ENCODE measurements around the gene DNAH14. TPM values are rescaled to one million over a fixed set of nuclear protein-coding genes. Genes with fewer than 3 reads are reported as not detected.

DNAH14 gene
- total and polyA plus RNA-seq, 2 of the 13 experiments (the other 11 are each of a cell fraction or from before 2014, with no cell fraction given): 4.5 to 27.5 TPM

GRCh38 chr1:225277445-225277844 is 348.0 kb downstream of the DNAH14 start (continued):
- TF ChIP-seq IRF9 (CRISPR knock-in tag; IDR thresholded peaks at IDR 0.05; ENCODE audit: borderline replicate concordance) (no peak), ZGPAT (CRISPR knock-in tag; IDR thresholded peaks at IDR 0.05) (no peak), MZF1 (CRISPR knock-in tag; IDR thresholded peaks at IDR 0.05; ENCODE audit: borderline replicate concordance) (no peak), ZNF724P (CRISPR knock-in tag; IDR thresholded peaks at IDR 0.05; ENCODE audit: borderline replicate concordance) (no peak), FOXM1 (CRISPR knock-in tag; IDR thresholded peaks at IDR 0.05) (no peak), ONECUT2 (CRISPR knock-in tag; IDR thresholded peaks at IDR 0.05) (no peak), ZNF224 (CRISPR knock-in tag; IDR thresholded peaks at IDR 0.05) (no peak)
- TF ChIP-seq, protein P1, sequence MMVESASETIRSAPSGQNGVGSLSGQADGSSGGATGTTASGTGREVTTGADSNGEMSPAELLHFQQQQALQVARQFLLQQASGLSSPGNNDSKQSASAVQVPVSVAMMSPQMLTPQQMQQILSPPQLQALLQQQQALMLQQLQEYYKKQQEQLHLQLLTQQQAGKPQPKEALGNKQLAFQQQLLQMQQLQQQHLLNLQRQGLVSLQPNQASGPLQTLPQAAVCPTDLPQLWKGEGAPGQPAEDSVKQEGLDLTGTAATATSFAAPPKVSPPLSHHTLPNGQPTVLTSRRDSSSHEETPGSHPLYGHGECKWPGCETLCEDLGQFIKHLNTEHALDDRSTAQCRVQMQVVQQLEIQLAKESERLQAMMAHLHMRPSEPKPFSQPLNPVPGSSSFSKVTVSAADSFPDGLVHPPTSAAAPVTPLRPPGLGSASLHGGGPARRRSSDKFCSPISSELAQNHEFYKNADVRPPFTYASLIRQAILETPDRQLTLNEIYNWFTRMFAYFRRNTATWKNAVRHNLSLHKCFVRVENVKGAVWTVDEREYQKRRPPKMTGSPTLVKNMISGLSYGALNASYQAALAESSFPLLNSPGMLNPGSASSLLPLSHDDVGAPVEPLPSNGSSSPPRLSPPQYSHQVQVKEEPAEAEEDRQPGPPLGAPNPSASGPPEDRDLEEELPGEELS (CRISPR knock-in tag; IDR thresholded peaks at IDR 0.05): no peak
- TF ChIP-seq, protein P2, sequence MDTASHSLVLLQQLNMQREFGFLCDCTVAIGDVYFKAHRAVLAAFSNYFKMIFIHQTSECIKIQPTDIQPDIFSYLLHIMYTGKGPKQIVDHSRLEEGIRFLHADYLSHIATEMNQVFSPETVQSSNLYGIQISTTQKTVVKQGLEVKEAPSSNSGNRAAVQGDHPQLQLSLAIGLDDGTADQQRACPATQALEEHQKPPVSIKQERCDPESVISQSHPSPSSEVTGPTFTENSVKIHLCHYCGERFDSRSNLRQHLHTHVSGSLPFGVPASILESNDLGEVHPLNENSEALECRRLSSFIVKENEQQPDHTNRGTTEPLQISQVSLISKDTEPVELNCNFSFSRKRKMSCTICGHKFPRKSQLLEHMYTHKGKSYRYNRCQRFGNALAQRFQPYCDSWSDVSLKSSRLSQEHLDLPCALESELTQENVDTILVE (CRISPR knock-in tag; IDR thresholded peaks at IDR 0.05): no peak
